ENCODE results near the gene PNP.

GRCh38 chr14:20436363-20436755 is 32.8 kb upstream of the PNP start:
- TF ChIP-seq EZH2 (IDR thresholded peaks at IDR 0.05; ENCODE audit: low read length, missing control alignments) (no peak), CTCF (conservative IDR thresholded peaks at IDR 0.05 in 1 of 2, IDR thresholded peaks at IDR 0.05 in 1 of 2; ENCODE audit: low read depth in 1 of 2, low read length in 2 of 2) (no peak)

Data from fibroblast of lung (primary cell).